ENCODE measurements around the gene MTCL3.
A peak's percentile ranks its signal among the peaks of the same experiment; 100 is the strongest.

The MTCL3 gene

GRCh38 chr6:127561660-127562059 lies 42.5 kb upstream of the MTCL3 start:
- Mint-ChIP-seq H3K4me1 (no peaks in the 10 kb centered on the region), H3K36me3 (ENCODE audit: low read depth) (no peaks in the 10 kb centered on the region), H3K9me3 (no peaks in the 10 kb centered on the region), H3K27ac (ENCODE audit: unreplicated experiment) (no peak overlapping the region), H3K4me3 (no peak overlapping the region), H3K27me3 (ENCODE audit: low read depth) (no peaks in the 10 kb centered on the region)
- DNase-seq (ENCODE audit: low read depth, low spot score): no peak
- TF ChIP-seq CTCF (conservative IDR thresholded peaks at IDR 0.05): no peak

- no peak overlapping the region for H3K27ac Mint-ChIP-seq (ENCODE audit: unreplicated experiment)
- no peaks in the 10 kb centered on the region for H3K36me3 Mint-ChIP-seq (ENCODE audit: low read depth)
- no peak for DNase-seq (ENCODE audit: low read depth, low spot score)
- no peaks in the 10 kb centered on the region for H3K9me3 Mint-ChIP-seq
- TF ChIP-seq CTCF (conservative IDR thresholded peaks at IDR 0.05): peak; percentile 55
- no peak overlapping the region for H3K4me3 Mint-ChIP-seq
- H3K4me1 Mint-ChIP-seq: no peaks in the 10 kb centered on the region
- no peaks in the 10 kb centered on the region for H3K27me3 Mint-ChIP-seq (ENCODE audit: low read depth)
Measured at GRCh38 chr6:127554435-127555006, 35.4 kb upstream of the MTCL3 start.

- H3K4me3 Mint-ChIP-seq: no peak overlapping the region
- no peaks in the 10 kb centered on the region for H3K36me3 Mint-ChIP-seq (ENCODE audit: low read depth)
- no peak for DNase-seq (ENCODE audit: low read depth, low spot score)
- no peaks in the 10 kb centered on the region for H3K27me3 Mint-ChIP-seq (ENCODE audit: low read depth)
- no peak overlapping the region for H3K27ac Mint-ChIP-seq (ENCODE audit: unreplicated experiment)
- no peak for TF ChIP-seq CTCF (conservative IDR thresholded peaks at IDR 0.05)
- no peaks in the 10 kb centered on the region for H3K4me1 Mint-ChIP-seq
- H3K9me3 Mint-ChIP-seq: no peaks in the 10 kb centered on the region
Measured at GRCh38 chr6:127550403-127550802, 31.3 kb upstream of the MTCL3 start.

- H3K9me3 Mint-ChIP-seq: no peaks in the 10 kb centered on the region
- H3K27me3 Mint-ChIP-seq (ENCODE audit: low read depth): no peaks in the 10 kb centered on the region
- no peak for DNase-seq (ENCODE audit: low read depth, low spot score)
- no peak overlapping the region for H3K4me3 Mint-ChIP-seq
- H3K36me3 Mint-ChIP-seq (ENCODE audit: low read depth): no peaks in the 10 kb centered on the region
- no peak overlapping the region for H3K27ac Mint-ChIP-seq (ENCODE audit: unreplicated experiment)
- TF ChIP-seq CTCF (conservative IDR thresholded peaks at IDR 0.05): no peak
- no peaks in the 10 kb centered on the region for H3K4me1 Mint-ChIP-seq
Measured at GRCh38 chr6:127547904-127548649, 28.9 kb upstream of the MTCL3 start.

- no peak overlapping the region for H3K4me3 Mint-ChIP-seq
- no peak for DNase-seq (ENCODE audit: low read depth, low spot score)
- H3K27ac Mint-ChIP-seq (ENCODE audit: unreplicated experiment): no peak overlapping the region
- no peaks in the 10 kb centered on the region for H3K27me3 Mint-ChIP-seq (ENCODE audit: low read depth)
- H3K36me3 Mint-ChIP-seq (ENCODE audit: low read depth): no peaks in the 10 kb centered on the region
- no peaks in the 10 kb centered on the region for H3K9me3 Mint-ChIP-seq
- no peaks in the 10 kb centered on the region for H3K4me1 Mint-ChIP-seq
- TF ChIP-seq CTCF (conservative IDR thresholded peaks at IDR 0.05): peak; percentile 51
Measured at GRCh38 chr6:127547215-127547614, 28.1 kb upstream of the MTCL3 start.
